Suppressor macrophage treated with lipopolysaccharide for 1 hour (primary cell): ENCODE measurements around the gene PPM1H.
"Not testable (repeated sequence)": the region's sequence is repeated elsewhere in the genome, so short reads cannot be mapped to it uniquely, and the experiment has no call there.

Experiments
- DNase-seq, 3 donors: peaks; one replicate each; pipeline ENCODE4 v3.0.0-alpha.2; 2020 to 2022

Gene PPM1H, protein sequence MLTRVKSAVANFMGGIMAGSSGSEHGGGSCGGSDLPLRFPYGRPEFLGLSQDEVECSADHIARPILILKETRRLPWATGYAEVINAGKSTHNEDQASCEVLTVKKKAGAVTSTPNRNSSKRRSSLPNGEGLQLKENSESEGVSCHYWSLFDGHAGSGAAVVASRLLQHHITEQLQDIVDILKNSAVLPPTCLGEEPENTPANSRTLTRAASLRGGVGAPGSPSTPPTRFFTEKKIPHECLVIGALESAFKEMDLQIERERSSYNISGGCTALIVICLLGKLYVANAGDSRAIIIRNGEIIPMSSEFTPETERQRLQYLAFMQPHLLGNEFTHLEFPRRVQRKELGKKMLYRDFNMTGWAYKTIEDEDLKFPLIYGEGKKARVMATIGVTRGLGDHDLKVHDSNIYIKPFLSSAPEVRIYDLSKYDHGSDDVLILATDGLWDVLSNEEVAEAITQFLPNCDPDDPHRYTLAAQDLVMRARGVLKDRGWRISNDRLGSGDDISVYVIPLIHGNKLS

DNA sequence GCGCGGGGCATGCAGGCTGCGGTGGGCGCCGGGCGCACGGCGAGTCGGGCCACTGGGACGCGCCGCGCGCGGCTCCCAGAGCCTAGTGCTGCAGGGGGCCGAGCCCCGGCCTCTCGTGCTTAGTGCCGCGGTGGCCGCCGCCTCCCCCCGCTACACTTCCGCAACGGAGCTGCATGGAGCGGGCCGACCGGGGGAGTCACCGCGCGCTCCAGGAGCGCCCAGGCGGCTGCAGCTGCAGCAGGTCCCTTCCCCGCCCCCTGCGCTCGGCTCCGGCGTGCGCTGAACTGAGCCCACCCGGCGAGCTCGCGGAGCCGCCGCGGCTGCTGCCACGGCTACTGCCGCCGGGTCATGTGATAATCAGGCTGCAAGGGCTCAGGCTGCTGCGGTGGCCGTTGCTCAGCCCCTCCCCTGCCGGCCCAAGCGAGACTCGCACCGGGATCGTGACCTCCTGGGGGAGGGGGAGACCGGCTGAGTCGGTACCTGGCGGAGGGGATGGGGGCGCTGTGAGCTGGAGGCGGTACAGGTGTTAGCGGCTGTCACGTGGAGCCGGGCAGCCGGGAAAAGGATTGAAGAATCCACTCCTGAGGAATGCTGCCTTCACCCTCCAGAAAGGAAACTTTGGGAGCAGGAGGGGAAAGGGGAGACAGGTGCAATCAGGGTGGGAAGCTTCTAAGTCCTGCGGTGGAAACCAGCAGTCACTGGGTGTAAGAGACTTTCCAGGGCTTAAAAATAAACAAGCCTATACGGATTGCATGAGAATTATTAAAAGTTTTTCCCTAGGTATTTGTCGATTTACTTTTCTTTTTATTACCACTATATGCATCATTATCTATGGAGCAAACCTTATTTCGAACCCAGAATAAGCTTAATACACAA is at the start of gene PPM1H:
PPM1H (minus strand) TSS at position 352 of the 876 bp plus-strand sequence. CDS start 414 bp downstream, outside the sequence.
- DNase-seq: peak; percentile 61 to 82 (median 69)

- peak; percentile 10 to 22 (median 15) for DNase-seq
Observed at GRCh38 chr12:62983594-62983993, 48.6 kb upstream of the PPM1H start.

DNA sequence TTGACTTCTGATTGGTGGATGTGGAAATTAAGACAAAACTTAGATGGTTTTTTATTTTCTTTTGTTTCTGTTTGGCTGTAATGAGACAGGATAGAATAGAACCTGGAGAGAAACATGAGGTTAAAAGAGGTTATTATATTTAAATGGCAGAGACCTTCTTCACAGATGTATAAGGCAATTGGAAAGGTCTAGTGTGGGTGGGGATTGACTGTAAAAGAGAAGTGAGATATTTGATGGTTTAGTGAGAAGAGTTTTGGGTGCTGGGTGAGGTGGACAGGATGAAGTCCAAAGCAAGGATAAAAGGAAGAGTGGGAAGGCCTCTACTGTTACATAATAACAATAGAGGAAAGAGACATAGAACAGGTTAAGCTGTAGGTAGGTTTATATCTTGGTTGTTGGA is 43.8 kb upstream of the PPM1H start:
- no peak for DNase-seq

GRCh38 chr12:62977883-62978282 is 42.9 kb upstream of the PPM1H start:
- no peak for DNase-seq

DNA sequence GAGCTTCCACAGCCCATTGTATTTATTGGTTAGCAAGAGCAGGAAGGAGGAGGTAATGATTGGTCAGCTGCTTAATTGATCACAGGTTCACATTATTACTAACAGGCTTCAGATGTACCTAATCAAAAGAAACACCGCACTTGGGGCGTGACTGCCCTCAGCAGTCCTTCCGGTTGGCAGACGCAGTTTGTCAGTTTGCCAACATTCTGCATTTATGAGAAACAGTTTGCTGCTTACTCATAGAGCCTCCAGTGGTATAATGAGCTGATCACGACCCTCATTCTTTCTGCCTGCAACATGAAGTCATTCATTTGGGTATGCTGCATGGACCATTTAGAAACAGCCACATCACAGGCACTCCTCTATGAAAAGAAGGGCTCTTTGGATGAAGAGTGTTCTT is 42.5 kb upstream of the PPM1H start:
- DNase-seq: no peak

DNA sequence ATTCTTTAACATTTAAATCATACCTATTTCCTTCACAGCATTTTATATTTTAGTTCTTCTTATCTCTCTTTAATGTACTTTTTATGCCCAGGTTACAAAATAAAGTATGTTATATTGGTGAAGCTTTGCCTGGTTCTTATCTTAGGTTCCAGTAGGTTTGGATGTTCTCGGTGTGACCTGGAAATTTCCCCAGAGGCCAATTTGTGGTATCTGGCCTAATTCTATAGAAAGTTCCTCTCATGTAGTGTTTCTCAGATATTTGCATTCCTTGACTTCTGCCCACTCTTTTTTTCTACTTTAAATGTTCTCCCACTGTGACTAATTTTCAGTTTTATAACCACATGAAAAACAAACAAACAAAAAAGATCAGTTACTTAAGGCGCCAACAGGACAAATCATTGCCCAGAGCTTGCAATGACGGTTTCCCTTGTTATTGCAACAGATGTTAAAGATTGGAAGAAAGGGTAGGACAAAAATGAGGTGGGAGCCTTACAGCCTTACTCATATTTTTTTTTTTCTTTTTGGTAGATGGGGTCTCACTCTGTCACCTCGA is 41.2 kb upstream of the PPM1H start:
- no peak for DNase-seq

GRCh38 chr12:62971769-62972525 is 37.0 kb upstream of the PPM1H start:
- no peak for DNase-seq

GRCh38 chr12:62969695-62970094 is 34.7 kb upstream of the PPM1H start:
- no peak for DNase-seq

DNA sequence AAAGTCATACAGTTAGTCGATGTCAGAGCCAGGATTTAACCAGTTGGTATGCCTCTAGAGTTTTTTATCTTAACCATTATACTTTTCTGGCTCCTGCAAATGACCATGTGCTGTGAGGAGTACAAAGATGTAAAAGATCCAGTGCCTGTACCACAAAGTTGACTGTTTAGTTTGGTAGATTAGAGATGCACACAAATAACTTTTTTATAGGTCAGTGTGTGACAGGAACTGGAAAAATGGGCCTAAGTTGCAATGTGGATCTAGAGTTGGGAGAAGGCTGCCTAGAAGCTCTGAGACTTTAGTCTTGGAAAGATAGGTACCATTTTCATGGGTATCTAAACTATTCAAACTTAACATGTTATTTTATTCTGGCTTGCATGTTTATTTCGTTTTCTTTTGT is 32.8 kb upstream of the PPM1H start:
- DNase-seq: no peak

- DNase-seq: no peak
Observed at GRCh38 chr12:62966990-62967506, 32.1 kb upstream of the PPM1H start.

DNA sequence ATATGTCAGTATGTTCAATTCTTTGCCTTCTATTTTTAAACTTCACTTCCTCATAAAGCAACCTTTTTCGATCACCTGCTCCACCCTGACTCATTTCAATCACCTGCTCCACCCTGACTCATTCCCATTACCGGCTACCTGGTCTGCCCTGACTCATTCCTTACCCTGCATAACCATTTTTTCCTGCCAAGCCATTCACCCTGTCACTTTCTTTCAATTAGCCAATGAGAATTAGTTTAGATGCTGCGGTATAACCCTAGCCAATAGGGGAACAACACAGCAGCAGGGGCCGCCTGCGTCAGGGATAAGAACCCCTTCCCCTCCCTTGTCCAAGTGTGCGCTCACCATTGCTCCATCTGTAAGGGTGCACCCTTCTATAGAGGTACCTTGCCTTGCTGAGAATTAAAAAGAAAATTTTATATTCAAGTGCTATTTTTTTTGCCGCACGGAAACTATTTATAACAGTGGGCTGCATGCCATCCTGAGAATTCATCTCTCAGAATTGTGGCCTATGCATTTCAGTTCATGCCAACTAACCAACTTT is 31.6 kb upstream of the PPM1H start:
- not testable (repeated sequence) for DNase-seq

- not testable (repeated sequence) for DNase-seq
Observed at GRCh38 chr12:62965700-62966099, 30.8 kb upstream of the PPM1H start.

- not testable (repeated sequence) for DNase-seq
Observed at GRCh38 chr12:62965242-62965641, 30.3 kb upstream of the PPM1H start.

GRCh38 chr12:62963486-62964041 is 28.6 kb upstream of the PPM1H start:
- DNase-seq: peak in 2 of 3 donors; percentile 12 to 27

DNA sequence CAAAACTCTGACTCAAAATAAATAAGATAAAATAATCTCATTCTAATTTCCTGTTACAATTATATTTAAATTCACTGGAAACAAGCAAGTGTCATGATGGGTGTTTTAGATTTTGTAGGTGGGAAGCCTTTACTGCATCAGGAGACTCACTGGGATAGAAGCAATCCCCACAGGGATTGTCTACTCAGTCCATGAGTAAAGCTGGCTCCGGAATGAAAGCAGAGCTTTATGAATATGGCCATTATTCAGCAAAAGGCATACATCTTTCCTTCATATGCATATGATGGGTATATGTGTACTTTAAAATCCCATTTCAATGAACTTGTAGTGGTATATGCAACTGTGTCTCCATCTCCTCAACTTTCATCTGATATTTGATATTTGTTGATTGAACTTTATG is 25.4 kb upstream of the PPM1H start:
- DNase-seq: no peak

- DNase-seq: no peak
Observed at GRCh38 chr12:62959745-62960144, 24.8 kb upstream of the PPM1H start.

DNA sequence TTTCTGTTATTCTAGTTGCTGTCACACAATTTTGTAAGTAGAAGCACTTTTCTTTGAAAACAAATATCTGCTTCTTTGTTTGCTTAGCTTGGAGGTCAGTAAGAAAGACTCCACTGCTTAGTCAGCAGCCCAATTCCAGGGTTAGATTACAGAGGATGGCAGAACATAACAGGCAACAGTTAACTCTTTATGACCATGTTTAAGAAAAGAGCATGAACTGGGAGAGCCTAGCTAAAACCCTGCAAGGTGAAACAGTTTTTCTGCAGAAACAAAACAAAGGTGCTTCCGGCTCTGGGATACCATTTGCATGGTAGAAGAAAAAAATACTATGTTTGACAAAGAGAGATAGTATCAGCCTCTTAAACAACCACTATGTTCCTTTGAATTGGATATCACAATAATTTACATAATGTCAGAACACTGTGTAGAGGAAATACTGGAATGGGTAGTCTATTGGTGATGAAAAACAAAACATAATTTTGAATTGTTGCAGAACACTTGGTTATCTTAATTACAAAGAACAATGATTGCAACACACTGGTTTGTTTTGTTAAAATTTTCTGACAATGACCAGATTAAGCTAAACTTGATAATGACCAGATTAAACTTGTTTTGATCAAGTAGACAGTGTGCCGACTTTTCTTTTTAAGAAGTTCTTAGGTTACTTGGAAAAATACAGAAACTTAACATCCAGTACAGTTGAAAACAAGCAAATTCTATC is 22.4 kb upstream of the PPM1H start:
- DNase-seq: no peak

DNA sequence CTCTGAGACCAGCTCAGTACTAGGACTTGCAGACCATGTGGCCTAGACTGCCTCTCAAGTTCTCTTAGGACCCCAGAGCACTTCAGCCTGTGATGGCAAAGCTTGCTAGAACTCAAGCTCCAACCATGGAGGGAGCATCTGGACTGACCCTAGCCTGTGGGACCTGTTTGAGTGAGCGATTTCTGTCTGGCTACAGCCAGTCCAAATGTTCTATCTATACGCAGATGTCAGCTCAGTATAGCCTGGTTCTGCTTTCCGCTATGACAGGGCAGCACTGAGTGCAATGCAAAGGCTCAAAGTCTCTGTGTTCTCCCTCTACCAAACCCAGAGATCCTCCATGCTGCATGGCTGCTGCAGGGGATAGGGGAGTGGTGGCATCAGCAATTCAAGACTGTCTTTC is 20.7 kb upstream of the PPM1H start:
- no peak for DNase-seq

- DNase-seq: no peak
Observed at GRCh38 chr12:62950317-62950716, 15.4 kb upstream of the PPM1H start.

- DNase-seq: no peak
Observed at GRCh38 chr12:62948123-62948522, 13.2 kb upstream of the PPM1H start.

DNA sequence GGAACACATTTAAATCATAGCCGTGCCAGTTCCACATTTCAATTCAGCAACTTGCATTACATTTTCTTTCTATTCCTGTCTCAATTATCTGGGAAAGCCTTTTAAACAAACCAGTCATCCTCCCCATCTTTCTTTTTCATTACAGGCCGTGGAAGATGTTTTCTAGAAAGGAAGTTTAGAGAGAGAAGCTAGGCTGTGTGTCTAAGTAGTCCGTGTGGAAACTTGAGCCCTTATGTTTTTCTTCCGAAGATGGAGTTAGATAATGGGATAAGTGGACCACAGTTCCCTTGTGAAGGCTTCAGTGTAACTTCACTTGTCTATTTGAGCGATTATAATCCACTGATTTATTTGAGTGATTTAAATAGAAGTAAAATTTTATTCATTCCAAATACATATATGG is 12.4 kb upstream of the PPM1H start:
- DNase-seq: no peak
